ENCODE measurements around the gene CEP164.
"Not testable (repeated sequence)": the region's sequence is repeated elsewhere in the genome, so short reads cannot be mapped to it uniquely, and the experiment has no call there.

Gene CEP164

GRCh38 chr11:117449111-117449693, 121.5 kb downstream of the CEP164 start:
- no peak for DNase-seq (ENCODE audit: low read depth)
- H3K4me3 ChIP-seq (ENCODE audit: control insufficient read depth, low read depth, low read length): no peak overlapping the region
- TF ChIP-seq CTCF (IDR thresholded peaks at IDR 0.05; ENCODE audit: control insufficient read depth, insufficient read depth, low read depth, low read length, missing control alignments): no peak

GRCh38 chr11:117453886-117454563, 126.4 kb downstream of the CEP164 start:
- TF ChIP-seq CTCF (IDR thresholded peaks at IDR 0.05; ENCODE audit: control insufficient read depth, insufficient read depth, low read depth, low read length, missing control alignments): no peak
- no peak for DNase-seq (ENCODE audit: low read depth)
- H3K4me3 ChIP-seq (ENCODE audit: control insufficient read depth, low read depth, low read length): no peak overlapping the region

- TF ChIP-seq CTCF (IDR thresholded peaks at IDR 0.05; ENCODE audit: control insufficient read depth, insufficient read depth, low read depth, low read length, missing control alignments): no peak
- H3K4me3 ChIP-seq (ENCODE audit: control insufficient read depth, low read depth, low read length): no peak overlapping the region
- DNase-seq (ENCODE audit: low read depth): no peak
These were observed 126.9 kb downstream of the CEP164 start for GRCh38 chr11:117454564-117454917.

GRCh38 chr11:117456027-117456720, 128.5 kb downstream of the CEP164 start:
- no peak for DNase-seq (ENCODE audit: low read depth)
- no peak overlapping the region for H3K4me3 ChIP-seq (ENCODE audit: control insufficient read depth, low read depth, low read length)
- TF ChIP-seq CTCF (IDR thresholded peaks at IDR 0.05; ENCODE audit: control insufficient read depth, insufficient read depth, low read depth, low read length, missing control alignments): no peak

- not testable (repeated sequence) for H3K4me3 ChIP-seq (ENCODE audit: control insufficient read depth, low read depth, low read length); DNase-seq (ENCODE audit: low read depth)
These were observed 129.0 kb downstream of the CEP164 start for GRCh38 chr11:117456721-117457029.

GRCh38 chr11:117457031-117457785, 129.6 kb downstream of the CEP164 start:
- no peak for DNase-seq (ENCODE audit: low read depth)
- TF ChIP-seq CTCF (IDR thresholded peaks at IDR 0.05; ENCODE audit: control insufficient read depth, insufficient read depth, low read depth, low read length, missing control alignments): no peak
- no peak overlapping the region for H3K4me3 ChIP-seq (ENCODE audit: control insufficient read depth, low read depth, low read length)

- no peak for TF ChIP-seq CTCF (IDR thresholded peaks at IDR 0.05; ENCODE audit: control insufficient read depth, insufficient read depth, low read depth, low read length, missing control alignments)
- no peak overlapping the region for H3K4me3 ChIP-seq (ENCODE audit: control insufficient read depth, low read depth, low read length)
- no peak for DNase-seq (ENCODE audit: low read depth)
These were observed 130.2 kb downstream of the CEP164 start for GRCh38 chr11:117457835-117458234.

Measured in AG09309 (cell line).